SK-N-MC (cell line): ENCODE results near the gene LIF.

Source experiments
- DNase-seq: peaks from one replicate; pipeline ENCODE4 v3.0.0-alpha.2; 2011; ENCODE audit warnings: low read depth, low spot score
- H3K27ac ChIP-seq: fragments of 200-600 bp; sonication (generic); 2 replicates; pipeline ENCODE4 v1.5.1; 2016; ENCODE audit warnings: mixed run types
- H3K36me3 ChIP-seq: fragments of 200-600 bp; sonication (generic); 2 replicates; pipeline ENCODE4 v1.6.1; 2017; ENCODE audit warnings: antibody characterized with exemption, low read length, mixed read lengths; ENCODE audit not compliant: insufficient read depth
- H3K4me3 ChIP-seq: fragments of 200-600 bp; sonication (generic); 2 replicates; pipeline ENCODE4 v1.5.1; 2016
- H3K9ac ChIP-seq: fragments of 200-600 bp; sonication (generic); 2 replicates; pipeline ENCODE4 v1.8.0; 2017; ENCODE audit warnings: mixed run types, mixed read lengths; ENCODE audit not compliant: insufficient read length
- H3K9me3 ChIP-seq: fragments of 200-600 bp; sonication (generic); 2 replicates; pipeline ENCODE4 v1.6.1; 2017; ENCODE audit warnings: low read depth, mild to moderate bottlenecking, antibody characterized with exemption, low read length, moderate library complexity, mixed read lengths
- EZH2 ChIP-seq: fragments of 200-600 bp; sonication (generic); IDR thresholded peaks from one replicate; pipeline ENCODE4 v1.6.1; 2017; ENCODE audit warnings: antibody characterized with exemption
- FOXP2 ChIP-seq: optimal IDR thresholded peaks from 2 replicates; pipeline ENCODE3; 2011; ENCODE audit warnings: mild to moderate bottlenecking, moderate library complexity; ENCODE audit not compliant: insufficient read depth; ENCODE audit errors: extremely low read length, control extremely low read depth
- POLR2AphosphoS5 ChIP-seq: IDR thresholded peaks from 2 replicates; pipeline ENCODE4 v1.6.1; 2012; ENCODE audit warnings: mild to moderate bottlenecking, low read depth, low read length, borderline replicate concordance

The LIF gene

GRCh38 chr22:30261134-30261533 lies 14.6 kb upstream of the LIF start:
- Histone ChIP-seq H3K9ac (no peak overlapping the region), H3K9me3 (no peaks in the 10 kb centered on the region), H3K4me3 (no peak overlapping the region), H3K36me3 (no peaks in the 10 kb centered on the region), H3K27ac (no peak overlapping the region)
- no peak for DNase-seq
- TF ChIP-seq POLR2AphosphoS5 (no peak), EZH2 (no peak), FOXP2 (no peak)

DNA sequence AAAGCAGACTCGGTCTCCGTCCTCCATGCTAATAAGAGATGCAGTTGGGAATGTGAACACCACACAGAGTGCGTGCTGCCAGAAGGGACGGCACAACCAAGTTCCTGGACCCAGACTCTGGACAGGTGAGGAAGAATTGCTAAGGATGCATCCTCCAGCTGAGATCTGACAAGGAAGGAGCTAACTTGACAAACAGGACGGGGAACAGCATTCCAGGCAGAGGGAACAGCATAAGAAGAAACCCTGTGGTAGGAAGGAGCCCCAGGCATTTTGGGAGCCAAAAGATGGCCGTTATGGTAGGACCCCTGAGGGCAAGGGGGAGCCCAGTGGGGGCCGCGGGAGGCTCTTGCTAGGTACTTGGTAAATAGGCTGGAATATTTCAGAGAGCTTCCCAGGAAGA lies 14.1 kb upstream of the LIF start:
- Histone ChIP-seq H3K36me3 (no peaks in the 10 kb centered on the region), H3K27ac (no peak overlapping the region), H3K9me3 (no peaks in the 10 kb centered on the region), H3K9ac (no peak overlapping the region), H3K4me3 (no peak overlapping the region)
- TF ChIP-seq FOXP2 (no peak), EZH2 (no peak), POLR2AphosphoS5 (no peak)
- no peak for DNase-seq

DNA sequence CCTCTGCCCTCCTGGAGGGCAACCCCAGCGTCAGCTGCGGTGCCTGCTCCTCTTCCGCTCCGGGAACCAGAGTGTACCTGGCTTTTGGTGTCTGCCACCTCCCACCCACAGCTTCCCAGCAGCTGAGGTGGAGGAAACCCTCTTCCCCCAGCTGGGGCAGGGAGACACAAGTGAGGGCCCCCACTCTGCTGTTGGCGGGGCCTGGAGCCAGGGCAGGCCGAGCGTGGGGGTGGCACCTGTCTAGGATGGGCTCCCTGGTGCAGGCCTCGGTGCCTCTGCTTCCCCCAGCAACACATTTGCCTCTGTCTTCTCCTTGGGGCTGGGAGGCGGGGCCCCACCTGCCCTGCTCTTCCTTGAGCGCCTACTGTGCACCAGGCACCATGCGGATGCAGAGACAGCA lies 13.7 kb upstream of the LIF start:
- H3K9me3 ChIP-seq = no peaks in the 10 kb centered on the region
- no peak overlapping the region for H3K4me3 ChIP-seq
- H3K9ac ChIP-seq = no peak overlapping the region
- H3K36me3 ChIP-seq = no peaks in the 10 kb centered on the region
- TF ChIP-seq FOXP2 (no peak), POLR2AphosphoS5 (no peak), EZH2 (no peak)
- no peak overlapping the region for H3K27ac ChIP-seq
- no peak for DNase-seq

- no peak for TF ChIP-seq POLR2AphosphoS5
- no peak for TF ChIP-seq FOXP2
- no peak for TF ChIP-seq EZH2
- H3K9ac ChIP-seq = no peak overlapping the region
- H3K4me3 ChIP-seq = no peak overlapping the region
- no peak overlapping the region for H3K27ac ChIP-seq
- H3K9me3 ChIP-seq = no peaks in the 10 kb centered on the region
- H3K36me3 ChIP-seq = no peaks in the 10 kb centered on the region
- no peak for DNase-seq
Measured at GRCh38 chr22:30254314-30254713, 7.8 kb upstream of the LIF start.

DNA sequence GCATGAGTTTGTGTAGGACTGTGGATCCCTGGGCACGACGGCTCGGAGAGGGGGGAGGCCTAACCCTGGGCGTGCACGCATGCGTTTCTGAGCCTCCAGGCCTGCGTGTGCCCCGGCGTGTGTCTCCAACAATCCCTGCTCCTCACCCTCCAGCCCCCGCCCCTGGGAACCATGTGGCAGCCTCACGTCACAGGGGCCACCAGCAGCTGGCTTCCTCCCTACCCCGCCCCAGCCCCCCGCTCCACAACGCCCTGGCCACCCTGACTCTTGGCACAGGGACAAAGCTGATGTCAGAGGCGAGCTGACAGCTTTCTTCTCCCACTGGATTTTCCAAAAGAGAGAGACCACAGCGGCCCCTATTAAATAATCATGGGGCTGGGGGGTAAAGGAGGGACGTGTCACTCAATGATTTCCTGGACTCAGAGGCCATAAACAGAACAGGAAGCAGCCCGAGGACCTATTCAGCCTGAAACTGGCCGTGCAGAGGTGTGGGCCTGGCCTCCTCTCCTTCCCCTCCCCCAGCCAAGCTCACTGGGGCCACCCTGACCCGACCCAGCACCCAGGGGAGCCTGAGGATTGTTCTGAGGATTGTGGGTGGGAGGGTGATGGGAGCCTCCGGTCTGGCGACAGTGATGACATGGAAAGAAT lies 6.8 kb upstream of the LIF start:
- no peaks in the 10 kb centered on the region for H3K36me3 ChIP-seq
- H3K4me3 ChIP-seq = no peak overlapping the region
- no peak for TF ChIP-seq EZH2
- DNase-seq = no peak
- no peak overlapping the region for H3K27ac ChIP-seq
- no peak overlapping the region for H3K9ac ChIP-seq
- no peaks in the 10 kb centered on the region for H3K9me3 ChIP-seq

DNA sequence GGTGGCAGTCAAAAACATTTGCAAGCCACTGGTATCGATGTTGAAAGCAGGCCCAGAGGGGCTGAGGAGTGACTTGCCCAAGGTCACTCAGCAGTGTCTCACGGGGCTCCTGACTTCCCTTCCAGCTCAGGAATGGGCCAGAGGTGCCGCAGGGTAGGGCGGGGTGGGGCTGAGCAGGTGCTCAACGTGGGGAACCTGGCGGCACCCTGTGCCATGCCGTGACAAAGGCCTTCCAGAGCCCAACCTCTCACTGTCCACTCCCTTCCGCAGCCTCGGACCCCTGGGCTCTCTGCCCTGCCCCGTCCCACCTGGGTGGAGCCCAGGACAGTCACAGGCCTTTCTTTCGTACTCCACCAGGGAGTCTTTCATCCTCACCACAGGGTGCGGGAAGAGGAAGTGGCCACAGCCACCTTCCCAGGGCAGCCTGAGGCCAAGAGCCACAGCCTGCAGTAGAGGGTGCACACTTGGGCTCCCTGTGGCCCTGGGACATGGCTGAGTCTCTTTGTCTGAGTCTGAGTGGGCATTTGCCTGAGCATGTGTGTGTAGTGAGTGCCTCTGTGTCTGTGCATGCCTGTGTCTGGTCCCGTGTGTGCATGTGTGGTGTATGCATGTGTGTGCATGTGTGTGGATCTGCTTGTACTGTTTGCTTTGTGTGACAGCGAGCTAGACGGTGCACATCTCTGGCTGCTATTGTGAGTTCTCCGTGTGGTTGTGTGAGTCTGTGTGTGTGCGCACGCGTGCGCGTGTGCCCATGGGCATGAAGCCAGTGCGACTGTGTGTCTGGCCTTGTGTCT lies 6.0 kb upstream of the LIF start:
- Histone ChIP-seq H3K9me3 (no peaks in the 10 kb centered on the region), H3K9ac (no peak overlapping the region), H3K27ac (no peak overlapping the region), H3K4me3 (no peak overlapping the region), H3K36me3 (no peaks in the 10 kb centered on the region)
- DNase-seq = no peak
- TF ChIP-seq FOXP2 (no peak), EZH2 (no peak), POLR2AphosphoS5 (no peak)

- TF ChIP-seq FOXP2 (no peak), POLR2AphosphoS5 (no peak), EZH2 (no peak)
- Histone ChIP-seq H3K36me3 (no peaks in the 10 kb centered on the region), H3K4me3 (no peak overlapping the region), H3K27ac (no peak overlapping the region), H3K9ac (no peak overlapping the region), H3K9me3 (no peaks in the 10 kb centered on the region)
- DNase-seq = no peak
Measured at GRCh38 chr22:30251711-30252110, 5.2 kb upstream of the LIF start.

- DNase-seq = no peak
- H3K9me3 ChIP-seq = no peaks in the 10 kb centered on the region
- no peak overlapping the region for H3K4me3 ChIP-seq
- no peaks in the 10 kb centered on the region for H3K36me3 ChIP-seq
- TF ChIP-seq EZH2 (no peak), POLR2AphosphoS5 (no peak), FOXP2 (no peak)
- no peak overlapping the region for H3K27ac ChIP-seq
- H3K9ac ChIP-seq = no peak overlapping the region
Measured at GRCh38 chr22:30250661-30251267, 4.2 kb upstream of the LIF start.
